ENCODE measurements around the gene VGF. TPM values are rescaled to one million over a fixed set of nuclear protein-coding genes. Genes with fewer than 3 reads are reported as not detected.
A peak's percentile ranks its signal among the peaks of the same experiment; 100 is the strongest.

The VGF gene
- total RNA-seq, 1 experiment from 2014 or later, result 16.0 TPM

GRCh38 chr7:101153969-101154692 is 11.2 kb downstream of the VGF start, which contains the start of gene AP1S1:
AP1S1 (plus strand) TSS chr7:101154476; CDS start chr7:101154515, 39 bp downstream.
- no TSS peak for BruUV-seq (replicated peaks)
- CTCF ChIA-PET, result no interaction called here

DNA sequence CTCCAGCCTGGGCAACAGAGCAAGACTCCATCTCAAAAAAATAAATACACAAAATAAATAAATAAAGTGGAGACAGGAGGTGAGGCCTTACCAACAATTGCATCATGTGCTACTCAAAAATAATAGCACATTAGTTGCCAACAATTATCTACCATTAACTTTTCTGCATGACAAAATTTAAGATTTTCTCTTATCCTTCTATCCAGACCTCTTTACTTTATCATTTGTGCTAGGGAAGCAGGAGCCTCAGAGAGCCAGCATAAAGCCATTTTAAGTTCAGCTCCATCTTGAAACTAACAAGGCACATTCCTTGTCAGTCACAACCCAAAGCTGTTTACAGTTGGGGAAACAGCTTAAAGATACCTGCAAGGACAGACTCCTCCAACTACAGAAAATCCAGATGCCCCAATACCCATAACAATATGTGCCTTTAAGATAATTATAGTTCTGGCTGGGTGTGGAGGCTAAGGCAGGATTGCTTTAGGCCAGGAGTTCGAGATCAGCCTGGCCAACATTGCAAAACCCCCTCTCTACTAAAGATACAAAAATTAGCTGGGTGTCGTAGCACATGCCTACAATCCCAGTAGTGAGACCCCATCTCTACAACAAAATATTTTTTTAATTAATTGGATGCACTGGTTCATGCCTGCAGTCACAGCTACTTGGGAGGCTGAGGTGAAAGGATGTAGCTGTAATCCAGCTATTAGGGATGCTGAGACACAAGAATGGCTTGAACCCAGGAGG is 13.3 kb downstream of the VGF start:
- POLR2A ChIA-PET (ENCODE audit: low non-redundant PET), result no interaction called here
- intact Hi-C loops (cut with micrococcal nuclease; ENCODE audit: unreplicated experiment), result no loop called here
- Histone ChIP-seq H3K4me1 (ENCODE audit: insufficient read depth, low read length, poor library complexity, severe bottlenecking) (peaks cover 8% of the 10 kb centered on the region), H3K27me3 (replicated peaks; ENCODE audit: insufficient read depth, low read depth, low read length, poor library complexity) (no peaks in the 10 kb centered on the region), H3K4me3 (ENCODE audit: low read depth, low read length, poor library complexity, severe bottlenecking) (no peak overlapping the region), H3K36me3 (ENCODE audit: insufficient read depth, low read length, poor library complexity, severe bottlenecking) (no peaks in the 10 kb centered on the region), H3K9me3 (ENCODE audit: low read depth, low read length, poor library complexity, severe bottlenecking) (no peaks in the 10 kb centered on the region), H3K27ac (ENCODE audit: low read depth, low read length, poor library complexity, severe bottlenecking) (no peak overlapping the region)
- TF ChIP-seq EZH2 (IDR thresholded peaks at IDR 0.05; ENCODE audit: borderline replicate concordance, low read depth, low read length, poor library complexity, severe bottlenecking), result no peak
- TF ChIP-seq, protein P1, sequence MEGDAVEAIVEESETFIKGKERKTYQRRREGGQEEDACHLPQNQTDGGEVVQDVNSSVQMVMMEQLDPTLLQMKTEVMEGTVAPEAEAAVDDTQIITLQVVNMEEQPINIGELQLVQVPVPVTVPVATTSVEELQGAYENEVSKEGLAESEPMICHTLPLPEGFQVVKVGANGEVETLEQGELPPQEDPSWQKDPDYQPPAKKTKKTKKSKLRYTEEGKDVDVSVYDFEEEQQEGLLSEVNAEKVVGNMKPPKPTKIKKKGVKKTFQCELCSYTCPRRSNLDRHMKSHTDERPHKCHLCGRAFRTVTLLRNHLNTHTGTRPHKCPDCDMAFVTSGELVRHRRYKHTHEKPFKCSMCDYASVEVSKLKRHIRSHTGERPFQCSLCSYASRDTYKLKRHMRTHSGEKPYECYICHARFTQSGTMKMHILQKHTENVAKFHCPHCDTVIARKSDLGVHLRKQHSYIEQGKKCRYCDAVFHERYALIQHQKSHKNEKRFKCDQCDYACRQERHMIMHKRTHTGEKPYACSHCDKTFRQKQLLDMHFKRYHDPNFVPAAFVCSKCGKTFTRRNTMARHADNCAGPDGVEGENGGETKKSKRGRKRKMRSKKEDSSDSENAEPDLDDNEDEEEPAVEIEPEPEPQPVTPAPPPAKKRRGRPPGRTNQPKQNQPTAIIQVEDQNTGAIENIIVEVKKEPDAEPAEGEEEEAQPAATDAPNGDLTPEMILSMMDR (conservative IDR thresholded peaks at IDR 0.05; ENCODE audit: low read depth, low read length), result no peak
- CTCF ChIA-PET, result interaction anchor here (0.5 kb wide), 2 partner anchors 8 to 67 kb away, joined by 5 to 8 read pairs; no protein-coding TSS in a partner anchor
- DNase-seq (ENCODE audit: low spot score), result no peak
- no TSS peak for BruUV-seq (replicated peaks)

More at GRCh38 chr7:101153969-101154692, 11.2 kb downstream of the VGF start, which contains the start of gene AP1S1:
- peak; percentile 96 for DNase-seq (ENCODE audit: low spot score)
- Histone ChIP-seq H3K4me3 (ENCODE audit: low read depth, low read length, poor library complexity, severe bottlenecking) (peak within 1 kb of the TSS; percentile 79), H3K27ac (ENCODE audit: low read depth, low read length, poor library complexity, severe bottlenecking) (peak within 1 kb of the TSS; percentile 81), H3K9me3 (ENCODE audit: low read depth, low read length, poor library complexity, severe bottlenecking) (no peaks in the 10 kb centered on the region), H3K27me3 (replicated peaks; ENCODE audit: insufficient read depth, low read depth, low read length, poor library complexity) (no peaks in the 10 kb centered on the region), H3K4me1 (ENCODE audit: insufficient read depth, low read length, poor library complexity, severe bottlenecking) (peaks cover 9% of the 10 kb centered on the region), H3K36me3 (ENCODE audit: insufficient read depth, low read length, poor library complexity, severe bottlenecking) (peaks cover 2% of the 10 kb centered on the region)
- intact Hi-C loops (cut with micrococcal nuclease; ENCODE audit: unreplicated experiment), result no loop called here
- no peak for TF ChIP-seq EZH2 (IDR thresholded peaks at IDR 0.05; ENCODE audit: borderline replicate concordance, low read depth, low read length, poor library complexity, severe bottlenecking)
- TF ChIP-seq, protein P1 (conservative IDR thresholded peaks at IDR 0.05; ENCODE audit: low read depth, low read length), result no peak
- POLR2A ChIA-PET (ENCODE audit: low non-redundant PET), result interaction anchor here (0.7 kb wide), 1 partner anchor 1917 kb away, joined by 4 read pairs; no protein-coding TSS in a partner anchor

GRCh38 chr7:101140746-101141382 is 24.5 kb downstream of the VGF start:
- POLR2A ChIA-PET (ENCODE audit: low non-redundant PET), result interaction anchor here (0.6 kb wide), 1 partner anchor 50 kb away, joined by 8 read pairs; no protein-coding TSS in a partner anchor
- Histone ChIP-seq H3K36me3 (ENCODE audit: insufficient read depth, low read length, poor library complexity, severe bottlenecking) (no peaks in the 10 kb centered on the region), H3K27me3 (replicated peaks; ENCODE audit: insufficient read depth, low read depth, low read length, poor library complexity) (no peaks in the 10 kb centered on the region), H3K27ac (ENCODE audit: low read depth, low read length, poor library complexity, severe bottlenecking) (no peak overlapping the region), H3K9me3 (ENCODE audit: low read depth, low read length, poor library complexity, severe bottlenecking) (no peaks in the 10 kb centered on the region), H3K4me3 (ENCODE audit: low read depth, low read length, poor library complexity, severe bottlenecking) (no peak overlapping the region), H3K4me1 (ENCODE audit: insufficient read depth, low read length, poor library complexity, severe bottlenecking) (peaks cover 21% of the 10 kb centered on the region)
- BruUV-seq (replicated peaks), result no TSS peak
- TF ChIP-seq EZH2 (IDR thresholded peaks at IDR 0.05; ENCODE audit: borderline replicate concordance, low read depth, low read length, poor library complexity, severe bottlenecking), result no peak
- TF ChIP-seq, protein P1 (conservative IDR thresholded peaks at IDR 0.05; ENCODE audit: low read depth, low read length), result no peak
- no peak for DNase-seq (ENCODE audit: low spot score)
- intact Hi-C loops (cut with micrococcal nuclease; ENCODE audit: unreplicated experiment), result no loop called here
- CTCF ChIA-PET, result no interaction called here

Measured in A673 (cell line).